ENCODE results near the gene KCNMA1.

The KCNMA1 gene

DNA sequence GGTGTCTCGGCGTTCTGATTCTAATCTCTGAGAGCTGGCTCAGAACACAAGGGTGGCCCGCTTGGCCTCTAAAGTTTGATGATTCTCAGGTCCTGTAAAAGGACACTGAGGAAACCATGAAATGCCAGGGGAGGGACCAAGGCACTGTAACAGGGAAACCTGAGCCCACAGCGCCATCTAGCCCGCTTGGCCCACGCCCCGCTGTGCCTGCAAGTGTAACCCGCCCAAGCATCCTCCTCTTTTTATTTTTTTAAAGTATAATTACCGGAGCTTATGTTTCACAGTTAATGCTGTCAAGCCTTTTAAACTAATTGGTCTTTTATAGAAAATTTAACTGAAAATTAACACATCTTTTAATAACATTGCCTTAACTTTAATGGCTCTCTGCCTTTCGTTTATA lies 734.7 kb downstream of the KCNMA1 start:
- no peaks in the 10 kb centered on the region for H3K36me3 ChIP-seq (ENCODE audit: low read length)
- H3F3A ChIP-seq (ENCODE audit: insufficient read depth): no peaks in the 10 kb centered on the region
- H3K27me3 ChIP-seq (ENCODE audit: low read length): no peaks in the 10 kb centered on the region
- H3K4me2 ChIP-seq (ENCODE audit: low read depth, low read length, poor library complexity, severe bottlenecking): no peak overlapping the region
- H3K4me3 ChIP-seq (ENCODE audit: insufficient read depth, low read length, poor library complexity, severe bottlenecking): no peak overlapping the region
- no peaks in the 10 kb centered on the region for H3K9me3 ChIP-seq (ENCODE audit: insufficient read depth, low read length)
- no peak overlapping the region for H3K9ac ChIP-seq (ENCODE audit: low read length)
- no peak overlapping the region for H3K27ac ChIP-seq (ENCODE audit: low read depth, low read length)
- H2AFZ ChIP-seq (ENCODE audit: low read depth, low read length, severe bottlenecking): no peak overlapping the region
- H3K9me2 ChIP-seq (replicated peaks; ENCODE audit: insufficient read depth, low read length): no peaks in the 10 kb centered on the region
- no peaks in the 10 kb centered on the region for H4K20me1 ChIP-seq (ENCODE audit: low read depth, low read length)
- TF ChIP-seq EZH2phosphoT487 (conservative IDR thresholded peaks at IDR 0.05; ENCODE audit: low read length) (no peak), CTCF (IDR thresholded peaks at IDR 0.05; ENCODE audit: insufficient read depth, low read length, poor library complexity, severe bottlenecking) (no peak)
- H3K79me2 ChIP-seq (ENCODE audit: insufficient read depth, low read length): no peaks in the 10 kb centered on the region

DNA sequence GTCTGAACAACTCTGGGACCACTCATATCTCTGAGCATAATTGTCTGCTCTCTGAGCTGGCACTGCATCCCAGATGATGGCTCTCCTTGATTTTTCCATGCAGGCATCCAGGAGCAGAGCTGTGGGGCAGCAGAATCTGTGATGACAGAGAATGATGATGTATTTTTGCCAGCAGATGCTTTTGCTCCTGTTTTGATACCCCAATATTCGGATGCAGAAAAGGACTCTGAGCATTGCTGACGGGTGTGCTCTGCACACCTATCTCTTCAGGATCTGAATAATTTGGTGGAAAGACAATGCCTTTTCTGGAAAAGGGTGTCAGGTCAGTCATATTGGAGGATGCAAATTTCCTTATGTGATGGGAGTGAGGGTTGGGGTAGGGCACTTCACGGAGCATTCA lies 735.9 kb downstream of the KCNMA1 start:
- Histone ChIP-seq H3K4me3 (ENCODE audit: insufficient read depth, low read length, poor library complexity, severe bottlenecking) (no peak overlapping the region), H2AFZ (ENCODE audit: low read depth, low read length, severe bottlenecking) (no peak overlapping the region), H3K9ac (ENCODE audit: low read length) (no peak overlapping the region), H3K4me2 (ENCODE audit: low read depth, low read length, poor library complexity, severe bottlenecking) (no peak overlapping the region), H3F3A (ENCODE audit: insufficient read depth) (no peaks in the 10 kb centered on the region), H3K27me3 (ENCODE audit: low read length) (no peaks in the 10 kb centered on the region), H3K9me2 (replicated peaks; ENCODE audit: insufficient read depth, low read length) (no peaks in the 10 kb centered on the region), H3K27ac (ENCODE audit: low read depth, low read length) (no peak overlapping the region), H3K79me2 (ENCODE audit: insufficient read depth, low read length) (no peaks in the 10 kb centered on the region), H3K9me3 (ENCODE audit: insufficient read depth, low read length) (no peaks in the 10 kb centered on the region), H4K20me1 (ENCODE audit: low read depth, low read length) (no peaks in the 10 kb centered on the region), H3K36me3 (ENCODE audit: low read length) (no peaks in the 10 kb centered on the region)
- no peak for TF ChIP-seq EZH2phosphoT487 (conservative IDR thresholded peaks at IDR 0.05; ENCODE audit: low read length)
- TF ChIP-seq CTCF (IDR thresholded peaks at IDR 0.05; ENCODE audit: insufficient read depth, low read length, poor library complexity, severe bottlenecking): no peak

- H3K36me3 ChIP-seq (ENCODE audit: low read length): no peaks in the 10 kb centered on the region
- TF ChIP-seq EZH2phosphoT487 (conservative IDR thresholded peaks at IDR 0.05; ENCODE audit: low read length) (no peak), CTCF (IDR thresholded peaks at IDR 0.05; ENCODE audit: insufficient read depth, low read length, poor library complexity, severe bottlenecking) (no peak)
- no peaks in the 10 kb centered on the region for H3F3A ChIP-seq (ENCODE audit: insufficient read depth)
Measured at GRCh38 chr10:76899490-76899889, 738.1 kb downstream of the KCNMA1 start.

More at GRCh38 chr10:76899490-76899889, 738.1 kb downstream of the KCNMA1 start:
- no peak overlapping the region for H3K4me2 ChIP-seq (ENCODE audit: low read depth, low read length, poor library complexity, severe bottlenecking)
- no peaks in the 10 kb centered on the region for H3K79me2 ChIP-seq (ENCODE audit: insufficient read depth, low read length)
- H4K20me1 ChIP-seq (ENCODE audit: low read depth, low read length): no peaks in the 10 kb centered on the region
- no peak overlapping the region for H2AFZ ChIP-seq (ENCODE audit: low read depth, low read length, severe bottlenecking)
- H3K9me3 ChIP-seq (ENCODE audit: insufficient read depth, low read length): no peaks in the 10 kb centered on the region
- no peaks in the 10 kb centered on the region for H3K27me3 ChIP-seq (ENCODE audit: low read length)
- no peaks in the 10 kb centered on the region for H3K9me2 ChIP-seq (replicated peaks; ENCODE audit: insufficient read depth, low read length)
- H3K4me3 ChIP-seq (ENCODE audit: insufficient read depth, low read length, poor library complexity, severe bottlenecking): no peak overlapping the region
- no peak overlapping the region for H3K27ac ChIP-seq (ENCODE audit: low read depth, low read length)
- no peak overlapping the region for H3K9ac ChIP-seq (ENCODE audit: low read length)

All from SU-DHL-6 (cell line).